HG03354 (cell line): Measurements from ENCODE around the gene KLHL5.
A peak's percentile ranks its signal among the peaks of the same experiment; 100 is the strongest.
"Not testable (repeated sequence)": the region's sequence is repeated elsewhere in the genome, so short reads cannot be mapped to it uniquely, and the experiment has no call there.

ENCODE experiments used
- ATAC-seq: cut with Tn5 transposase; IDR thresholded peaks from one replicate; pipeline ENCODE4 v1.9.1; 2021; ENCODE audit warnings: mild to moderate bottlenecking; ENCODE audit not compliant: unreplicated experiment, poor library complexity, severe bottlenecking

Gene KLHL5, protein sequence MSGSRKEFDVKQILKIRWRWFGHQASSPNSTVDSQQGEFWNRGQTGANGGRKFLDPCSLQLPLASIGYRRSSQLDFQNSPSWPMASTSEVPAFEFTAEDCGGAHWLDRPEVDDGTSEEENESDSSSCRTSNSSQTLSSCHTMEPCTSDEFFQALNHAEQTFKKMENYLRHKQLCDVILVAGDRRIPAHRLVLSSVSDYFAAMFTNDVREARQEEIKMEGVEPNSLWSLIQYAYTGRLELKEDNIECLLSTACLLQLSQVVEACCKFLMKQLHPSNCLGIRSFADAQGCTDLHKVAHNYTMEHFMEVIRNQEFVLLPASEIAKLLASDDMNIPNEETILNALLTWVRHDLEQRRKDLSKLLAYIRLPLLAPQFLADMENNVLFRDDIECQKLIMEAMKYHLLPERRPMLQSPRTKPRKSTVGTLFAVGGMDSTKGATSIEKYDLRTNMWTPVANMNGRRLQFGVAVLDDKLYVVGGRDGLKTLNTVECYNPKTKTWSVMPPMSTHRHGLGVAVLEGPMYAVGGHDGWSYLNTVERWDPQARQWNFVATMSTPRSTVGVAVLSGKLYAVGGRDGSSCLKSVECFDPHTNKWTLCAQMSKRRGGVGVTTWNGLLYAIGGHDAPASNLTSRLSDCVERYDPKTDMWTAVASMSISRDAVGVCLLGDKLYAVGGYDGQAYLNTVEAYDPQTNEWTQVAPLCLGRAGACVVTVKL

DNA sequence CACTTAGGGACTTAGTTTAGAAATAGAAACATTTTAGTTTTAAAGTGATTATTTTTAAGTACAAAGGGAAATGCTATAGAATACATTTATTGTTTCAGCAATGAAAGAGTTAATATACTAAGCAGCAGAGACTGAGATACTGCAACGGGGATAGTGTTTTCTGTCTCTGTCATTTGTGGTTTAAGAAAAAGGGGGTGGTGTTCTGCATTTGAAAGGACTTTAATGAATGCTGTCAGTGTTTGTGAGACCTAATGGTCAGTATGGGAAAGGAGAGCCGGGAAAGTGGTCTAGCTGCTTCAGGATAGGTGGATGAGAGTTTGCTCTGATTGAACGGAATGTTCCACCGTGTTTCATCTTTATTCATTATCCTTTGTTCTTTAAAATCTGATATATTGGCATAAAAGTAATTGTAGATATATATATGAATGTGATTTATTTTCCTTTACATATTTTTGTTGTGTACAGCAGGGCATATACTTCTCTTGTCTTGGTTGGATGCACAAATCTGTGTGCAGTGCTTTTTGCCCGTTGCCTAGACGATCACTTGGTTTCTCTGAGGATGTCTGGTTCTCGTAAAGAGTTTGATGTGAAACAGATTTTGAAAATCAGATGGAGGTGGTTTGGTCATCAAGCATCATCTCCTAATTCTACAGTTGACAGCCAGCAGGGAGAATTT is at the start of gene KLHL5:
KLHL5 (plus strand) TSS at position 139 of the 676 bp plus-strand sequence; CDS start at position 560, 421 bp downstream.
- ATAC-seq: no peak

DNA sequence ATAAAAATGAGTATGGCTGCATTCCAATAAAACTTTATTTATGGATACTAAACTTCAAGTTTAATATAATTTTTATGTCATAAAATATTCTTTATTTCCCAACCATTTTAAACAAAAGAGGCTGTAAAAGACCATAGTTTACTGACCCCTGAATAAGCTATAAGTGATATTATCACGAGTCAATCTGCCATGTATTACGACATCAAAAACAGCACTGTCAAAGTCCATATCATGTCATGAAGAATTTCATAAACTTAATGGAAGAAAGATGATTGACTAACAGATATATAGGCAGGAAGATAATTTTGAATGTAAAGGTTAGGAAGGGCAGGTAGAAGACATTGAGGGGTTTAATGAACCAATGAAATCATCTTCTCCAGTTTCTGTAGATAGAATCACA is 48.0 kb upstream of the KLHL5 start:
- ATAC-seq: no peak

DNA sequence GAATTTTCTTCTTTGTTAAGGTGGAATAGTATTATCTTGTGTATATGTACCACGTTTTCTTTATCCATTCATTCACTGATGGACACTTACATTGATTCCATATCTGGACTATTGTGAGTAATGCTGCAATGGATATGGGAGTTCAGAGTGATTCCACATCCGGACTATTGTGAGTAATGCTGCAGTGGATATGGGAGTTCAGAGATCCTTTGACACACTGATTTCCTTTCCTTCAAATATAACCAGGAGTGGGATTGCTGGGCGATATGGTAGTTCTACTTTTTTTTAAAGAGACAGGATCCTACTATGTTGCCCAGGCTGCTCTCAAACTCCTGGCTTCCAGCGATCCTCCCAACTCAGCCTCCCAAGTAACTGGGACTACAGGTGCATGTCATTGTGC is 41.9 kb upstream of the KLHL5 start:
- ATAC-seq: no peak

DNA sequence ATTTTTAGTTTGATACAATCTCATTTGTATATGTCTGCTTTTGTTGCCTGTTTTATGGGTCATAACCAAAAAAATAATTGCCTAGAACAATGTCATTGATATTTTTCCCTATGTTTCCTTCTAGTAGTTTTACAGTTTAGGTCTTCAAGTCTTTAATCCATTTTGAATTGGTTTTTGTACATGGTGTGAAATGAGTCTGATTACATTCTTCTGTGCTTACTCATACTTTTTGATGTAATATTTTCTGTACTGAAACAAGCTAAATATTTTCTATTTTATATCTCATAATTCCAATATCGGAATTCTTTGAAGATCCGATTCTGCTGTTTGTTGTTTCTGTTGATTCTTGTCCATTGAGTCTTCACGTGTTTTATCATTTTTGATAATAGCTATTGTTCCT is 40.4 kb upstream of the KLHL5 start:
- no peak for ATAC-seq

DNA sequence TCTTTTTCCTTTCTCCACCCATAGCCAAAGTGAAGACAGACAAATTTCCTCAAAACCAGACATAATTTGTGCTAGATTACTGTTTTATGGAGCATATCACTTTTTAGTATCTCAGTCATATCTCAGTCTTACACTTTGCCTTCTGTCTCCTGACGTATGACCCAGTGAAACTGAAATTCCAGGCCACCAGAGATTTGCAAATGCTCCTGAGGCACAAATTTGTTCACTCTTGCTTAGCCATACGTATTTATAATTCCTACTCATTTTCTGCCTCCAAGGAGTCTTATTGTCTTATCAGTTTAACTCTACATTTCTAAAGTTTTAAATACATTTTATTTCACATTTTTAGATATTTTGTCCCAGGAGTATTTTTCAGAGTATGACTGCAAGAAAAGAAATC is 39.8 kb upstream of the KLHL5 start:
- ATAC-seq: no peak

DNA sequence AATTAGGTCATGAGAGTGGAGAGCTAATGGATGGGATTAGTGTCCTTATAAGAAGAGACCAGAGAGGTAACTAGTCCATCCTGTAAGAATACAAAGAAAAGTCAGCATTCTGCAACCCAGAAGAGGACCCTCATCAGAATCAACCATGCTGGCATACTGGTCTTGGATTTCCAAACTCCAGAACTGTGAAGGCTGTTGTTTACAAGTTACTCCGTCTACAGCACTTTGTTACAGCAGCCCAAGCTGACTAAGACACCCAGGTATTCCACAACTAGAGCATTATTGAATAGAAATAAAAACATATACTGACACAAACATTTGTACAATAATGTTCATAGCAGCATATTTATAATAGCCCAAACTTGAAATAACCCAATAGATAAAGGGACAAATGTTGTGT is 39.0 kb upstream of the KLHL5 start:
- no peak for ATAC-seq

DNA sequence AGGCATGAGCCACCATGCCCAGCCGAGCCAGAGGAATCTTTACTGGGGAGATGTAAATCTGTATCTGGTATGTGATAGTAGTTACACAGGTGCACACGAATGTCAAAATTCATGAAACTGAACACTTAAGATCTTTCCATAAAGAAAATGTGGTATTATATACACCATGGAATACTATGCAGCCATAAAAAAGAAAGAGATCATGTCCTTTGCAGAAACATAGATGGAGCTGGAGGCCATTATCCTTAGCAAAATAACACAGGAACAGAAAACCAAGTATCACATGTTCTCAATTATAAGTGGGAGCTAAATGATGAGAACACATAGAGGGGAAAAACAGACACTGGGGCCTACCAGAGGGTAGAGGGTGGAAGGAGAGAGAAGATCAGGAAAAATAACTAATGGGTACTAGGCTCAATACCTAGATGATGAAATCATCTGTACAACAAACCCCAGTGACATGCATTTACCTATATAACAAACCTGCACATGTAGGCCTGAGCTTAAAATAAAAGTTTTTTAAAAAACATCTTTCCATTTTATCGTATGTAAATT is 37.6 kb upstream of the KLHL5 start:
- no peak for ATAC-seq

DNA sequence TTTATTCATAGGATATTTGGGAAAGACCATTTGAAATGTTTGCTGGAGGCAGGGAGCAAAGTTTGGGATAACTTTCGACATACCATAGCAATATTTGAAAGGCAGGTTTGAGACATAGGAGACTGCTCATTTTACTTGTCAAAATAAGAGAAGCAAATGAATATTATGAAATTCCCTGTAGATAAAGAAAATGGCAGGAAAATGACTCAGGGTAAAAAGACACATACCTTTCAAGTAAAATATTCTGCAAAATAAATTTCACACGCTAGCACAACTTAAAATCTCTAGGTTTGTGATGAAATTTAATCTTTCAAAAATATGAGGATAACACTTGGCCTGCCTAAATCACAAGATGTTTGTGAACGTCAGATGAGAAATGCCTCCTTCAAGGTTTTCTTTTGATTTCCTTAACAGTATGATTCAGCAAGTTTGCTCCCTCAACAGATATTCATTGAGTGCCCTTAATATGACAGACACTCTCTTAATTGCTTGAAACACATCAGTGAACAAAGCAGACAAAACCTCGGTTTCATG is 36.4 kb upstream of the KLHL5 start:
- ATAC-seq: no peak

DNA sequence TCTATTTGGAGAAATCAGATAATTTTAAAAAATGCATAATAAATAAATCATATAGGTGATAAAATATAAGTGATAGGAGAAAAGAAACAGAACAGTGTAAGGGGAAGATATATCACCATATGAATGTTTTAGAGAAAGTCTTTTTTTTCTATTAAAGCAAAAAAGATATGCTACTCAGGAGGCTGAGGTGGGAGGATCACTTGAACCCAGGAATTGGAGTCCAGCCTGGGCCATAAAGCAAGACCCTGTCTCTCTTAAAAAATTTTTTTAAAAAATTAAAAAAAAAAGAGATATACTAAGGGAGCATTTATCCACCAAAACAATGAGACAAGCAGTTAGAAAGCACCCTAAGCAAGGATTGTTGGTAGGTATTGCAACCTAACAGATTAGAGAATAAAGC is 35.9 kb upstream of the KLHL5 start:
- ATAC-seq: no peak

DNA sequence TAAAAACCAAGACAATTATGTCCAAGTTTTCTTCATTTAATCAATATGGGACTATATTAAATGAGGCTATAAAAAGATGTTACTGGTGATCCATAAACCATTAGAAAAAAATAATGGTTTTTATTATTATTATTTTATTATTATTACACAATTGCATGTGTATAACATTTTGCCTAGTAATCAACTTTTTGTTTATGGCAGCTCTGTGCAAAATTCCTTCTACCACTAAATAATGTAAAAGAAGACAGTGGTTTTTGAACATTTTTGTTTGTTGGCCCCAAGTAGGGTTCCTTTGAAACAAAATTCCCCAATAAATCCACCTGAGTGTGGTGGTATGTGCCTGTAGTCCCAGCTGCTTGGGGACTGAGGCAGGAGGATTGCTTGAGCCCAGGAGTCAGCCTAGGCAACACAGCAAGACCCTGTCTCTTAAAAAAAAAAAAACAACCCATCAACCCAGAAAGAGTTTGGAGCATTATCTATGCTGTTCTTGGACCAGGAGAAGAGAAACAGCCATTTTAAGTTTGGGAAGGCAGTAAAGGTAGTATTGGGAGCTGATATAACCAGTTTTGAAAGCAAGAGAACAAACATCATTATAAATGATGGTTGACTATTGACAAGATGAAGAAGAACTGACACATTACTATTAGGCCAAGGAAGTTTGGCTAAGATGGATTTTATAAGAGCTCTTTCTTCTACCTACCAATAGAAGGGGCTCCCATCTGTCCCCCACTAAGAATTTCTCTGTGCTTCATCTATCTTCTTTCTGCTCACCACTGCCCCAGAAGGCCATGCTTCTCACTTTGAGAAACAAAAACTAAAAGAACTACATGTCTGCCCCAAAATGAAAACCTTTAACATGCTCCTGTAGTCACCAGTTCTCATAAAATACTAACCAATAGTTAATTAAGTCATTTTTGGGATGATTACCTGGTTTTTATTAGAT is 32.0 kb upstream of the KLHL5 start:
- no peak for ATAC-seq

DNA sequence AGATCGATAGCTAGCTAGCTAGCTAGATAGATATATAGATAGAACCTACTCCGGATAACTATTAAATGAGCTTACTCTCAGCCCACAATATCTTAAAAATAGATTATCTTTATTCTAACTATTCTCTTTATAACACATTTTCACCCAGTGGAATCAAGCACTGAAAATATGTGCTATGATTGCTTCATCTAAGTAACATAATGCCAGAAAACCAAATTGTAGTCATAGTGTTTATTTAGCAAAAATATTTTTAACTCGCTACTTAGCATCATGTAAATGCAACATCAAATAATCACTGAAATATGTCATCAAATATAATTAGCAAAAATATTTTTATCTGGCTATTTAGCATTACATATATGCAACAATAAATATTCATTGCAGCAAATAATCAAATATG is 31.3 kb upstream of the KLHL5 start:
- no peak for ATAC-seq

DNA sequence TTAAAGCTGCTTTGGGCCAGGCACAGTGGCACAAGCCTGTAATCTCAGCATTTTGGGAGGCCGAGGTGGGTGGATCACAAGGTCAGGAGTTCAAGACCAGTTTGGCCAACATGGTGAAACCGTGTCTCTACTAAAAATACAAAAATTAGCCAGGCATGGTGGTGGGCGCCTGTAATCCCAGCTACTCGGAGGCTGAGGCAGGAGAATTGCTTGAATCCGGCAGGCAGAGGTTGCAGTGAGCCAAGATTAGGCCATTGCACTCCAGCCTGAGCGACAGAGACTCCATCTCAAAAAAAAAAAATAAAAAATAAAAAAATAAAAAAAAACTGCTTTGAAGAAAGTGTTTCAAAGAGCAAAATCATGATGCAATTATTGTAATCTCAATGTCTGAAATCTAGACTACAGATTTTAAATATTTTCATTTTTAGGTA is 30.4 kb upstream of the KLHL5 start:
- ATAC-seq: not testable (repeated sequence)

DNA sequence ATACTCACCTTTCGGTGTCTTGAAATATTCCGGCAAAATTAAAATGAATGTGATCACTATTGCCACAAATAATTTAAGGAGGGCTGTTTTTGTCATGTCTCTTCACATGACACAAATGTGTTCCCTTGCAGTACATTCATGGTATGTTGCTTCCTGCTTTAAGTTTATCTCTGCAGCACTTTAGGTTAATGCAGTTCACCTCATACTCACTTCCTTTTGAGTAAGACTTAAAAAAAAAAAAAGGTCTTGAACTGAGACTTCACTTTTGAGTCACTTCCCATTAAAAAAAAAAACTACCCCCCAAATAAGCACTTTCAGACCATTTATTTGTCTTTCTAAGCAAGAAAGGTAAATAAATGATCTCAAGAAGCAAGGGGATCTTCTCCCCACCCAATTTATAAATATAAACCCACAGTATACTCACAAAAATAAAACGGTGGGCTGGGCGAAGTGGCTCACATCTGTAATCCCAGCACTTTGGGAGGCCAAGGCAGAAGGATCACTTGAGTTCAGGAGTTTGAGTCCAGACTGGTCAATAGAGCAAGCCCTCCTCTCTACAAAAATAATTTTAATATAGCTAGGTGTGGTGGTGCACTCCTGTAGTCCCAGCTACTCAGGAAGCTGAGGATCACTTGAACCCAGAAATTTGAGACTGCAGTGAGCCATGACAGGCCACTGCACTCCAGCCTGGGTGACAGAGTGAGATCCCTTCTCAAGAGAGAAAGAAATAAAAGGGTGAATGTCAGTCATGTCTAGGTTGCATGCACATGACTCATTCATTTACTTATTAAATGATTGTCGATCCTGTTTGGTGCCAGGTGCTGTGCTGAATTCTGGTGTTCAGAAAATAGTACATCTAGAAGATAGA is 29.6 kb upstream of the KLHL5 start, which contains the start of gene TMEM156:
TMEM156 (minus strand) TSS at position 192 of the 868 bp plus-strand sequence; CDS start at position 96, 96 bp downstream.
- peak; percentile 74 for ATAC-seq

DNA sequence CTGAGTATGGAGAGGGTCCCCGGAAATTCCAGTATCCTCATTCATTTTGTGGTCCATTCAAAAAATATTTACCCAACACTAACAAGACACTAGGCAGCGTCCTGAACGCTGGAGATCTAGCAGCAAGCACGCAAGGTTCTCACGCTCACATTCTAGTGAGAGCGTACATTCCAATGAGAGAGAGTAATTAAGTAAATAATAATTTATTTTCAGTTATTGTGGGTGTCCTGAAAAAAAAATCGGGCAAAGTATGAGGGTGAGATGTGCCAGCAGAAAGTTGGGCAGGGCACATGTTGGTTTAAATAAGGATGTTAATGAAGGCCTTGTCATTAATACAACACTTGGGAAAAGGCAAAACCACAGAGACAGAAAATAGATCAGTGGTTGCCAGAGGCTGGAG is 25.9 kb upstream of the KLHL5 start:
- ATAC-seq: no peak

DNA sequence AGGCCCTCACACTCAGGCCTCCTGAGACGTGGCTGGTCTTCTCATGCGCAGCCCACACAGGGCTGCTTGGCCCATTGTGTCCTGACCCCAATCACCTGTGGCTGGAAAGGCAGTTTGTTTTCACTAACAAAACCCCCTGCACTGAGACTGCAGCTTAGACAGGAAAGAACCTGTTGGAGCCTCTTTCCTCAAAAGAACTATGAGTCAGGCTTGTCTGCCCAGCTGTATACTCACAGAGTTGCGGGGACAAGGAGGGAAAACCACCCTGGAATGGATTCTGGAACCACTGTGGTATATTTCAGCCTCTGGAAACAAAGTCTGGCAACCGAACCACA is 24.6 kb upstream of the KLHL5 start:
- no peak for ATAC-seq

DNA sequence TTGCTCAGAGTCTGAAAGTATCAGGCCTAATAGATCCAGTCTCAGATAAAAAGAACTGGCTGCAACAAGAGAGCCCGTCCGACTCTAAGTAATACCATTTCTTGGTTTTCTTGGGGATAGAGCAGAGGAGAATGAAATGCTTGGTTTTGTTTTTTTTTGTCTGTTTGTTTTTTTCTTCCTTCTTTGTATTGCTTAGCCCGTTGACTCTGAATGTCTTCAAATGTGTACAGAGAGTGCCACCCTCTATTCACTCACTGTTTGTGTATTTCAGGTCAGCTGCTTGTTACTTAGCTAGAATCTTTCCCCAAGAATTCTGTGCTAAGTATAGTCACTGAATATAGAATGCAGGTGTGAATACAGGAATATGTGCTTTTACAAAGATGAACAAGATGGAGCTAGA is 24.1 kb upstream of the KLHL5 start:
- ATAC-seq: no peak

DNA sequence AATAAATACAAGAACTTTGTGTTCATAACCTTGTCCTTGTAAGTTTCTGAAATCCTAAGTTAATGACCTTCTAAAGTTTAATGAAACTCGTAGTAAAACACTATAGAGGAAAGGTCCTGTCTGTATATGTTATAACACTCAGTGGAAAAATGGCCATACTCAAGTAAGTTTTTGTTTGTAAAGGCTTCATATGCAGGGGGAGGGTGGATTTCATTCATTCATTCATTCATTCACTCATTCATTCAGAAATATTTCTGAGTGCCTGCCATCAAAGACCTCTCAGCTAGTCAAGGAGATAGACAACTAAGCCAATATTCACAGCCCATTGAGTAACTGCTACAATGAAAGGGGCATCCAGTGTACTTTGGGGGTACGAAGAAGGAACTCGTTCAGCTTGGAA is 22.9 kb upstream of the KLHL5 start:
- no peak for ATAC-seq

DNA sequence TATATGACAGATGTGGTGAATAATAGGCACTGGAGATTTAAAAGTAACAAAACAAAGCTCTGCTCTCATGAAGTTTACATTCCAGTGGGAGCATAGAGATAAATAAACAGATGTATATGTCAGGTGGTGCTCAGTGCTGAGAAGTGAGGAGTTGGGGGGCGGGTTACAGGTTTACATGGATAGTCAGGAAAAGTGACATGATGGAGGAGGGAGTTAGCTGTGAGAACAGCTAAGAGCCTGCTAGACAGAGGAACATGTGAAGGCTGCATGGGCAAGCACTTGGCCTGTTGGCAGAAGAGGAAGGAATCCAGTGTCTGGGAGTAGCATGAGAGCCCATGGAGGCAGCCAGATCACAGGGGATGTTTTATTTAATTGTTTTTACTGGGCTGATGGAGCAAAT is 19.7 kb upstream of the KLHL5 start:
- ATAC-seq: no peak
